HG03378 (cell line): ENCODE data around the gene ATXN1.

Experiments used
- ATAC-seq: cut with Tn5 transposase; IDR thresholded peaks from one replicate; pipeline ENCODE4 v1.9.1; 2021; ENCODE audit warnings: mild to moderate bottlenecking, moderate library complexity; ENCODE audit not compliant: unreplicated experiment

Gene ATXN1

DNA sequence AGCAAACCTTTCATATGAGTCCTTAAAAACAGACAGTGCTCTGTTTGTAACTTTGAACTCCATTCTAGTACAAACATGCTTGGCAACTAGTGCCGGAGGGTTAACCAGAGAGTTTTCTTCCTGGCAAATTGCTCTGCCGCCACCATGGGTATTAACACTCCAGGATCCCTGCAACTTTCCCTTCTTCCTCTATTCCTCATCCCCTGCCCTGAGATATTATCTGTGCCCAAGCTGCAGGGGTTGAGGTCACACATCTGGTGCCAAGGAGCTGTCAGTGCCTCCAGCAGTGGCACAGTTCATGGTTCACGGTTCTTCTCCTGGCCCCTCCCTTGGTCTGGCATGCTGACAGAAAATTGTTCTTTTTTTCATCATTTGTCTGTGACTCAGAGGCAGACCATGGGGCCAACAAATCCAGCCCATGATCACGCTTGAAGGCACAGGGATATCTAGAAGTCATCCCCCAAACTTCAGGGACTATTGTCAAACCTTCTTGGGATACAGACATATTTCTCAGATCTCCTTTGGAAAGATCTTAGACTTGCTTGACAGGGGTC, 77.5 kb downstream of the ATXN1 start:
- ATAC-seq, result no peak

DNA sequence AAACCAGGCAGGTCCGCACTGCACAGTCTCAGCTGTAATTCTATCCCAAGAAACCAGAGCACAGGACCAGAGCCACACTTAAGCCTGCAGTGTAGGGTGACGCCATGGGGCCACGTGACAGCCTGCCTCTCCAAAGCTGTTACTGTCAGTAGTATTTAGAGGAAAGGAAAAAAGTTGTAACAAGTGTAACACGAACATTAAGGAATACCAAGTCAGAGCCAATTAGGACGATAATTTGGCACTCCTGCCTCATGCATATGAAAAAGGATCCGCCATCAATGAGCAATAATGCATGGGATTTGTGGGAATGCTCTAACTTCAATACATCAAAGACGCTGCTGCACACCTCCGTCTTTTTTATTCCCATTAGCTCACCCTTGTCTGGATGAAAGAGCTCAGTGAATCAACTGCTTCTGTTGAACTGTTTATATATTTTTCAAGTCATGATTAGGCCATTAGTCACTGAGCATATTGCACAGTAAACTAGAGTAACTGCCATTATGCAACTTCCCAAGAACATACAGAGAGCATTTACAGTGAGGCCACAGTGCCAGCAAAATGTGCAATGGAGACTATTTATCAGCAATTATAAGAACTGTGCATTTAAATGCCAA, 79.9 kb downstream of the ATXN1 start:
- no peak for ATAC-seq

DNA sequence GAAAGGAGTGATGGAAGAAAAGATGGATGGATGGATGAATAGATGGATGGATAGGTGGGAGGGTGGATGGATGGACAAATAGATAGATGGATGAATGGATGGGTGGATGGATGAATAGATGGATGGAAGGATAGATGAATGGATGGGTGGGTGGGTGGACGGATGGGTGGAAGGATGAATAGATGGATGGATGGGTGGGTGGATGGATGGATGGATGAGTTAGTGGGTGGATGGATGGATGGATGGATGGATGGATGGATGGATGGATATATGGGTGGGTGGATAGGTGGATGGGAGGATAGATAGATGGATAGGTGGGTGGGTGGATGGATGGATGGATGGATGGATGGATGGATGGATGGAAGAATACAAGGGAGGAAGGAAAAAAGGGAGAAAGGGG, 82.2 kb downstream of the ATXN1 start:
- no peak for ATAC-seq

DNA sequence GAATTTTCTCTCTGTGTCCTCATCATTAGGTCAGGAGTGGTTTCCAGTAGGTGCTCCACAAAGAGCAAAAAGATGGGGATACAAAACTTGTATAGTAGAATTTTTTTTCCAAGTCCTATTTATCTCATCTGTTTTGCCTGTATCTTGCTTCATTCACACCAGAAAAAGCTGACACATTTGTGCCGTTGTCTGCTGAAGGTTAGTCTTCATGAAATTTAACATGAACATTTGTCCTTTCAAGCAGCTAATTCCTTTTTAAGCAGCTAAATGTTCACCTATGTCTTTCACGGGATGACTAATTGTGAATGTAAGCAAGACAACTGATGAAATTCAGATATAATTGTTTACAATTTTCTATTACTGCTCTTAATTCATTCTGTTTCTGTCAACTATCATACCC, 83.8 kb downstream of the ATXN1 start:
- ATAC-seq, result no peak

DNA sequence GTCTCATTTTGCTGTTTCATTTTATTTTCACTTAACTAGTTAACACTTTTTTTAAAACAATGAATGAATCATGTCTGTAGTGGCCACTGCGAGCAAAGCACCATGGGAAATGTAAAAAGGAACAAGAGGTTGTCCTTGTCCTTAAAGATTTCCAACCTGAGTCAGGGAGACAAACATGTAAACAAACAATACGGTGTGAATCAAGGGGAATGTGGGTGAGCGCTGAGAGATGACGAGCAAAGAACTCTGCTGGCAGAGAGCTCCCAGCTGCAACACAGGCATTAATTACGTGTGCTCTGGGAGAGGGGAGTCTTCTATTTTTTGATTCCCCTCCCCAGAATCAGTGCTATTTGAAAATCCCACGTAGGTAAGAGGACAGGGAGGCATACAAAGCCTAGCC, 84.3 kb downstream of the ATXN1 start:
- ATAC-seq, result no peak

DNA sequence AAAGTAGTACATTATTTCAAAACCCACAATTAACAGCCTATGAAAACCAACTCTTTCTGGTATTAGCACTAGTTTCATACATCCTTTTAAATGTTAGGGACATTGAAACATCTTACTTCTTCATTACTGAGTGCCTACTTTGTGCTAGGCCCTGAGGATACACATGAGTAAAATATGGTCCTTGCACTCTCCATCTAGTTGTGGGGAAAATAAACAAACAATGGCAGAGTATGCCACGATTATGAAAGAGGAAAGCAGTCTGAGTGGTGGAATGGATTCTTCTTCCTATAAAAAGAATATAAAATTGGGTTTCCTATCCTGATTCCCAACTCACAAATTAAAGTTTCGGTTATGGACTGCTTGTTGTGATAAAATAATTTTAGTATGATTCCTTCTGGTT, 84.9 kb downstream of the ATXN1 start:
- no peak for ATAC-seq

DNA sequence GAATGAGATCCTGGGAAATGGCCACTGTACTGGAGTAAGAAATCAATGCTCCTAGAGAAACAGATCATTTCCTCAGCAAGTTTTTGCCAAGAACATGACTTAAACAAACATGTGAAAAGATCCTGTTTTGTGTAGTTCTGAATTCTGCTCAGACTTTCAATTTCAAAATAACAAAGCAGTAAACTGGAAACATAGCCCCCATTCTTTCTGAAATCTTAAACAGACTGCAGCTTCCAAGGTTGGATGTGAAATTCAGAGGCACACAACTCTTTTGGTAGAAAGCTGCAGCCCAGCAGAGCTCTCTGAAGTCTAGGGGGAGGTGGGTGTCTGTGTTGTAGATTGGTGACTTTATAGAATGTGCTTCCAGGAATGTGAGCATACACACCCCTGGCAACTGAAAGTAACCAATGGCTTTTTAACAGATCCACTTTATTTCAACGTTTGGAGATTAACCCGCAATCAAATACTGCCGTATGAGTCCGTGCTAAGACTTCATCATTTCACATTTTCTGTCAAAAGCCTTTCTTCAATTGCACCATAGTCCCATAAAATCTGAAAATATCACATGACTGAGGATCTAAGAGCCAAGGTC, 86.4 kb downstream of the ATXN1 start:
- ATAC-seq, result no peak

DNA sequence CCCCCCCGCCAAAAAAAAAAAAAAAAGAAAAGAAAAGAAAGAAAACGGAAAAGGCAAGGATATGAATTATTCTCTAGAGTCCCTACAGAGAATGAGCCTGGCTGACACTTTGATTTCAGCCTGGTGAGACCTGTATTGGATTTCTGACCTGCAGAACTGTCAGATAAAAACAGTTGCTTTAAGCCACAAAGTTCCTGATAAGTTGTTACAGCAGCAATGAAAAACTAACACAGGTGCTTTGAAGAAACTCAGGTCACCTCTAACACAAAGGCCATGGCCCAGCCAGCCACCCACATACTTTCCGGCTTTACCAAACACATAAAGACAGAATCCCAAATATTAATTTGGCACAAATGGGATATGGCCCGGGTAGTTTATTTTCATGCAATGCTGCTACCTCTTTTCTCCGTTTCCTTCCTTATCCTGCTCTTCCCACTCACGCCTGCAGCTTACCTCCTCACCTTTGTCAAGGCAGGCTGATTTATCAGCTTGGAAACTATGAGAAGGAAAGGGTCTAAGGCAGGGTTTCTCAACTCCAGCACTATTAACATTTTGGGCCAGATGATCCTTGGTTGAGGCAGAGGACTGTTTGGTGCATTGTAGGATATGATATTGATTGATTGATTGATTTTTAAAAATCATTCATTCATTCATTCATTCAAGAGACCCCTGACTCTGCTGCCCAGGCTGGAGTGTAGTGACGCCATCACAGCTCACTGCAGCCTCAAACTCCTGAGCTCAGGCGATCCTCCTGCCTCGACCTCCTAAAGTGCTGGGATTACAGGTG, 88.1 kb downstream of the ATXN1 start:
- no peak for ATAC-seq

DNA sequence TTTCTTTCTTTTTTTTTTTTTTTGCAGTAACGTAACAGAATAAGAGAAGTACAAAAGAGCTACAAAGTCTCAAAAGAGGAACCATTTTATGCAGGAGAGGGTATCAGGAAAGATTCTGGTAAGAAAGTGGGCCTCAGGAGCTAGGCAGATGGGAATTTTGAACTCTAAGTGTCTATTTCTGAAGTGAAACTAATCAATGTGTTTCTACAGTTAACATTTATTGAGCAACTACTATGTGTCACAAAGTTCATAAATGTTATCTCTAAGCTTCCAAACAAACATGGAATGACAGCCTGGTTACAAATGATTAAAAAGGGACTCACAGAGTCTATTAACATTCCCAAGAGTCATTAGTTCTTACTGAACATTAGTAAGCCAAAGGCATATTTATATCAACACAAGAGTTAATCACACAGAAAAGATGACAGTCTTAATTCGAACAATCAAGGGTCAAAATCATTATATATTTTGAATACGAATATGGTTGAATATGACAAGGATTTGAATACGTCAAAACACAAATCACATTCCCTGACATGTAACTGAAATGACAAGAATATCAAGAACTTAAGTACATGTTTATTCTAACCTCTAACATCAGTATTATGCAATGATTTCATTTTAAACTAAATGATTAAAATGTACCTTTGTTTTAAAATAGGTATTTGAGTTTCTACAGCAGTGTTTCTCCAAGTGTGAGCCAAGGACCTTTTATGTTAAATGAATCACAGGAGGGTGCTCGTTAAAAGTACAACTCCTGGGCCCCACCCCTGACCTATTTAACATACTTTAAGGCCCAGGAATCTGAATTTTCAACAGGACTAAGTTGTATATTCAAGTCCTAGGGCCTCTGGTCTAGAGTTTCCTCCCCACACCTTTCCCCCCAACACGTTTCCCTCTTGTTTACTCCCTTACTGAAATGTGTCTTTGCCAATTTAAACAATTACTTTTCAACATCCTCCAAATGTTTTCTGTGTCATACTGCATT, 89.7 kb downstream of the ATXN1 start:
- no peak for ATAC-seq

DNA sequence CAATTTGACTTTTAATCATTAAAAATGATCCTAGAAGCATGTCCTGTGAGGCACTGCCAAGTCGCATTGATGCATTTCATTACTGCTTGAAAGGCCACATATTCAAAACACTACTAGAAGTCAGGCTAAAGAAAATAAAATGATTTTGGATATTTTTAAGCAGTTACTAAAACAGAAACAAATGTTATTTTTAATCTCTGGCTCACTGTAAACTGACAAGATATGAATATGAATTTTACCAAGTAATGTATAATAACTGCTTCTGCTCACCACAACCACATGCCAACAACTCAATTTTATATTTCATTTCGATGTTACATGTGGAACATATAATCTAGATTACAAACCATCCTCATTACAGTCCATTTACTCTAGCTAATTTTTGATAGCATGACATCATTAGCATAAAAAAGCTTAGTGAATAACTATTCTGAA, 90.6 kb downstream of the ATXN1 start:
- peak; percentile 57 for ATAC-seq

DNA sequence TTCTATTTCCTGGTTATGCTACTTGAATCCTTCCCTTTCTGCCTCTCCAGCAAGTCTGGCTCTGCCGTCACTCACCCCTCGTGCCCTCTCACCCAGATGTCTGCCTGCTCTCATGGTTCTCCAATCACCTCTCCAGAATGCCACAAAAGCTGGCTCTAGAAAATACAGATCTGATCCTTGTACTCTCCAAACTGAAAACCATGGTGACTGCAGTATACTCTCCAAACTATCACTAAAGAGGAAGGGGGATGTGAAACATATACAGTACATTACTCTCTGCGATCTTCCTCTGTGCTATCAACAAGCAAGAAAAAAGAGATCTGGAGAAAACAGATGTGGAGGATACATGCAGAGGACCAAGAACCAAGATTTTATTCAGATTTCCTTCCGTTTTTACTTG, 91.1 kb downstream of the ATXN1 start:
- ATAC-seq, result peak; percentile 52

DNA sequence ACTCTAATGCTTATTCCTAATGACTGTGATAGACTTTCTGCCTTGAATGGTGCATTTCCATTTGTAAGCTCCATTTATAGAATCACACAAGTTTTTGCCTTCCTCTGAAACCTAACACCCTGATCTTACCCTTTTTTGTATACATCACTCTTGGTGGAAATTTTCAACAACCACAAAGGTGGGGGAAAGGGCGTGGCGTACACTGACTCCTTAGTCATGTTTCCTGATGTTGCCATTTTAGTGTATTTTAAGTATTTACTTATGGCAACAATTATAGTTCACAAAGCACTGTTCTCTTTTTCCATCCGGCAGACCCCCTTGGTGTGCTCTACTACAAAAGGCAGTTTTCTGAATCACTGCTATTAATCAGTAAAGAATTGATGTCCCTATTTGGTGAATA, 92.0 kb downstream of the ATXN1 start:
- peak; percentile 51 for ATAC-seq

DNA sequence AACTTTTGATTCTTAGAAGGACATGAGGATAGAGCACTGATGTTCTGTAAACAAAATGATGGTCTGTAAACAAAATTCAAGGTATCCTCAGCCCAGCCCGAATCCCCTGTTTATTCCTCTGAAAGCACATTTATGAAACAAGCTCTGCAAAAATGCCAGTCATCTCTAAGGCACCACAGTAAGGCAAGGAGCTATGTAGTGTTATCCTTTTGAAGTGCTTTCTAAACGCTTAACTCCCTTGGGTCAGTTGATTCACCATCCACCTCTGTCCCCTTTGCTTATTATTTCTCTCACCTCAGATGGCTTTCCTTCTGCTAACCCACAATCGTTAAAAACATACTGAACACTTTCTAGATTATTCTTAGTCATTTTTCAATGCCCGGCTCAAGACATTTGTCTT, 93.8 kb downstream of the ATXN1 start:
- no peak for ATAC-seq

DNA sequence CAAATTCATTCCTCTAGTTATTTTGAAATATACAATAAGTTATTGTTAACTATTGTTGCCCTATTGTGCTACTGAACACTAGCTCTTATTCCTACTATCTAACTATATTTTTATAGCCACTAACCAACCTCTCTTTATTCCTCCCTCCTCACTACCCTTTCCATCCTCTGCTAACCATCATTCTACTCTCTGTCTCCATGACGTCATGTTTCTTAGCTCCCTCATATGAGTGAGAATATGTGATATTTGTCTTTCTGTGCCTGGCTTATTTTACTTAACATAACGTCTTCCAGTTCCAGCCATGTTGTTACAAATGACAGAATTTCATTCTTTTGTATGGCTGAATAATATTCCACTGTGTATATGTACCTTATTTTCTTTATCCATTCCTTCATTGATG, 95.3 kb downstream of the ATXN1 start:
- ATAC-seq, result no peak

DNA sequence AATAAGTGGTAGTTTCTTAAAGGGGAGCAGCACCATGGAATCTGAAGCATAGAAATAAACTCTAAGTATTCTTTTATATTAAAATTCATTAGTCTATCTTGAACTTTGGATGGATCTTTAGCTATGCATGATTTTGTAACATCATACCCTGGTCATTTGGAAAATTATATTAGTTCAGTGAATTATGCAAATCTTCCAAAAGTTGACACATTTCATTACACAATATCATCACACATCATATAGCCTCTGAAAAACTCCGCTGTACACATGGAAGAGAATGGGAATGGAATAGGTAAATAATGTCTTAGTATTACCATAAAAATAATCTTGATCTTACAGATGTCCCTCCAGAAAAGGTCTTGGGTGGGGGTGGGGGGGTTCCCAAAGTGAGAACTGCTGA, 96.1 kb downstream of the ATXN1 start:
- ATAC-seq, result no peak

DNA sequence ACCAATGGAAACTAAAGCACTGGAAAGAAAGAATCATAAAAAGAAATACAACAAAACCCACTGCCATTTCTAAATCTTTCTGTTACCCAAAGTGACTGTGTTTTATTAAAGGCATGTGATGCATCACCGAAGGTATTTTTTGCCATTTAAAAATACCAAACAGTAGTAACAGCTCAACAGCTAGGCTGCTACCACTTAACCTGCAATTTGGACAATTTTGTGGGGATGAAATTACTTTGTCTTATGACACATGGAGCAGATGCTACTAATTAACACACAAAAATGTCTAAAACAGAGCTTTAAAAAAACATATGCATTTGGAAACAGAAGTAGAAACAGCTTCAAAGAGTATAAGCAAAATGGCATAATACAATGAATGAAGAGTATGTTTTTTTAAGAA, 97.4 kb downstream of the ATXN1 start:
- no peak for ATAC-seq

DNA sequence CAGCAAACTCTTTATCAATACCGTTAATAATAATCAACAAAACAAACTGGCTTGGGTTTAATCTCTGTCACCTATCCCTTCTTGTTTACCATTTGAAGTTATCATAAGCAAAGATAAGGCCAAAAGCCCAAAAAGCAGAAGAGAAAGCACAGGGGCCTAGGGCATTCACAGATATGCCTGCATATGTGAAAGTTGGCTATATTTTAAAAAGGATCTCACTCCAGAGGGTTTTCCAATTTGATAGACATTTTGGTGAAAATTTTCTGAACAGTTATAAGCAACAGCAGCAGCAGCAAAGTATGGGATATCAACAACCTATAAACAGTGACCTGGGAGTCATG, 101.1 kb downstream of the ATXN1 start:
- ATAC-seq, result no peak

DNA sequence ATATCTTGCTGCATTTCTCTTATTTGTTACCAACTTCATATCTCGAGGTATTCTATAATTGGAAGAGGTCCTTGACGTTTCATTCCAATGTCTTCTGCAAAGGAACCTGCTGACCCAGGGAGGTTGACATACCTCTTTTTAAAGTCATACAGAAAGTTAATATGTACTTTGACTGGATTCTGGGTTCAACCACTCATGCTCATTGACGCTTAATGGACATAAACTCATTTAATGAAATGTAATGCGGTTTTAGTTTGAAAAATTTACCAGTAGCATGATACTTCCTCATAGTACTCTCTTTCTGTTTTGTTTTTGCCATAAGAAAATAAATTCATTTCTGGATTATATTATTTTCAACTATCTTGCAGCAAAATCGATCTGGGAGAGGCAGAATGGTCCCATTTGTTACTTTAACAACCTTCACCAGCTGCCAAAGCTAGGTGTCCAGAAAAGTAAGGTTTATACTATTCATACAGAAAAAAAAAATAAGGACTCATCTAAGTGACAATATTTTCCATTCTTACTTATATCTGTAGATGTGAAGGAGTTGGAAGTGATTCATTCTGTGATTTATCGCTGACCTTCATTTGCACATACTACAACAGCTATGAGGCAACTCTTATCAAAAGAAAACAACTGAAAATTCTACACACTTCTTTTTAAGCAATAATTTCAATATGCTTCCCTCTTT, 101.6 kb downstream of the ATXN1 start:
- ATAC-seq, result no peak

DNA sequence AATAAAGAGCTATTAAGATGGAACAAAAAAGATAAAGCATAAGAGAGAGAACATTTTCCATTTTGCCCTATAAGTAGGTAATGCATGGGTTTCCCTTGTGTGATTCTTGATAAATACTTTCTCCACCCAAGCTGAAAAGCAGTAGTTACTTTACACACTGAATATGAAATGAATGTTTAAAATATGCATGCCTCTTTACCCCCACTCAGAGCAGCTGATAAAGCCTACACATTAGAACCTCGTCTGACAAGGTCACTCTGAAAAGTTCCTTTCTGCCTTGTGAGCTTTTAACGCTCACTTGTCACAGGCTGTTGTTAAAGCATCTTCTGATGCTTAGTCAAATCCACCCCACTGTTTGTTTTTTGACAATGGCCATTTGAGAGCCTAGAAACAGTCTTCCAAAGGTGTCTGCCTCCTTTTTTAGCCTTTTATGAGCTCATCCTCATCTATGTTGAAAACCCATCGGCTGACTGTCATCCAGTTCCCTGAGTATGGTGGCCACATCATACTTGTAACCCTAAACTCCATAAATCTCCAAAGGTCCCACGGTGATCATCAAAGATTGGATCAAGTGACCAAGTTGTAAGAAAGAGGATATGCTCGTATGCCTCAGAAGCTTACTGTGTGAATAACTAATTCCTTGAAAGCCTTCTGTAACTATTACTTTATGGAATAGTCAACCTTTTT, 102.8 kb downstream of the ATXN1 start:
- no peak for ATAC-seq

DNA sequence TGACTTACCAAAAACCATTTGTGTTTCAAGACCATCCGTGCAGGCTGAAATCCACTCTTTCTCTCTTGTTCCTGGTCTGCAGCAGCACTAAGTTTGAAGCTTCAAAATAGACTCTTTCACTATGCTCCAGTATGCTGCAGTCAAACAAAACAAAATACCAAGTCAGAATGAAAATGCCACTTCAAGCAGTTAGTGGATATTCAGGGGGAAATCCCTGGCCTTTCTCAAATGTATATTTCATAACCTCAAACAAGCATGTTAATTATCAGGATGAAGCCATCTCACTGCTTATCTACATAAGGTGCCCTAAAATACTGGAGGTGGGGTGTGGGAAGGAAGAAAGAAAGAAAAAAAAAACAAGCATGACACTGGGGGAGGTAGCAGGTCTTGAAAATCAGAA, 103.5 kb downstream of the ATXN1 start:
- ATAC-seq, result peak; percentile 71
